Calu3 (cell line): ENCODE results near the gene NMNAT2. TPM values are rescaled to one million over a fixed set of nuclear protein-coding genes. Genes with fewer than 3 reads are reported as not detected.
"Not testable (repeated sequence)": the region's sequence is repeated elsewhere in the genome, so short reads cannot be mapped to it uniquely, and the experiment has no call there.

Source experiments
- BruUV-seq: library from RNA; stranded (reverse); fragments of 400-500 nt; replicated peaks from 2 replicates; lab custom pipeline; 2021; lab: Mats Ljungman, UMichigan
- CTCF ChIA-PET: fragments of 300-600 bp; sonication (Branson Sonifier 250); formaldehyde crosslinking; loops from one replicate; lab custom pipeline; 2022; ENCODE audit warnings: antibody characterized with exemption; lab: Charles Lee
- DNase-seq: peaks from one replicate; pipeline ENCODE4 v3.0.0; 2022
- H3K27ac Mint-ChIP-seq: one replicate; pipeline ENCODE4 v1.8.0; 2022; ENCODE audit warnings: mixed read lengths; ENCODE audit not compliant: unreplicated experiment
- H3K27me3 Mint-ChIP-seq: one replicate; pipeline ENCODE4 v1.8.0; 2022; ENCODE audit warnings: mixed read lengths; ENCODE audit not compliant: unreplicated experiment
- H3K36me3 Mint-ChIP-seq: one replicate; pipeline ENCODE4 v1.8.0; 2022; ENCODE audit warnings: mild to moderate bottlenecking, moderate library complexity, mixed read lengths; ENCODE audit not compliant: insufficient read depth, unreplicated experiment
- H3K4me1 Mint-ChIP-seq: one replicate; pipeline ENCODE4 v1.8.0; 2022; ENCODE audit warnings: mild to moderate bottlenecking, low read depth, mixed read lengths; ENCODE audit not compliant: unreplicated experiment
- H3K4me3 Mint-ChIP-seq: one replicate; pipeline ENCODE4 v1.8.0; 2022; ENCODE audit warnings: mild to moderate bottlenecking, low read depth, moderate library complexity, mixed read lengths; ENCODE audit not compliant: unreplicated experiment
- H3K9me3 Mint-ChIP-seq: one replicate; pipeline ENCODE4 v1.8.0; 2022; ENCODE audit warnings: low read depth, mixed read lengths; ENCODE audit not compliant: unreplicated experiment
- intact Hi-C: fragments of 100-400 bp; cut with micrococcal nuclease; formaldehyde crosslinking; loops from one replicate; pipeline ENCODE4 v1.10.0; 2022; ENCODE audit not compliant: unreplicated experiment
- total RNA-seq: library from RNA; stranded (reverse); gene quantifications from 2 replicates; pipeline ENCODE4 v1.2.3, GENCODE V29; 2022
- TF ChIP-seq, protein P1 (sequence below): fragments of 200-600 bp; IDR thresholded peaks from one replicate; pipeline ENCODE4 v1.8.0; 2022; ENCODE audit warnings: antibody characterized with exemption; ENCODE audit not compliant: unreplicated experiment

NMNAT2 gene
- total RNA-seq, 1 experiment from 2014 or later: 0.26 TPM

DNA sequence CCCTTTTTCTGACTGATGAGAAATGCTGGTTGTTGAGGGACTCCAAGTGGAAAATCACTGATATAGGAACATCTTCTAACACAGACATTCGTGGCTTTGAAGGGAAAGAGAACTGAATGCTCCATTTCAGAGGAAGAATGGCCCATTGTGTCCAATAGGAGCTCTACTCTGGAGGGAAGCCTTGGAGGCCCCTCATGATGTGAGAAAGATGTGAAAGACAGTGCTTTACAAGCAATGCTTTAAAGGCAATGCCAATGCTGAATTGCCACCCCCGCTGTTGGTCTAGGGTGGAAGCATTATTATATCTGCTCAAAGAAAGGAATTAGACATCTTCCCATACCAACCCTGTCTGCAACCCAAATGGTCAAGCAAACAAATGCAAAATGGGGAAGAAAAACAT is 13.7 kb downstream of the NMNAT2 start:
- no peak overlapping the region for H3K4me3 Mint-ChIP-seq
- H3K27ac Mint-ChIP-seq: no peak overlapping the region
- BruUV-seq: no TSS peak
- CTCF ChIA-PET: no interaction called here
- H3K36me3 Mint-ChIP-seq: no peaks in the 10 kb centered on the region
- peaks cover 52% of the 10 kb centered on the region for H3K27me3 Mint-ChIP-seq
- no peaks in the 10 kb centered on the region for H3K4me1 Mint-ChIP-seq
- intact Hi-C loops: no loop called here
- DNase-seq: no peak
- no peaks in the 10 kb centered on the region for H3K9me3 Mint-ChIP-seq
- TF ChIP-seq, protein P1, sequence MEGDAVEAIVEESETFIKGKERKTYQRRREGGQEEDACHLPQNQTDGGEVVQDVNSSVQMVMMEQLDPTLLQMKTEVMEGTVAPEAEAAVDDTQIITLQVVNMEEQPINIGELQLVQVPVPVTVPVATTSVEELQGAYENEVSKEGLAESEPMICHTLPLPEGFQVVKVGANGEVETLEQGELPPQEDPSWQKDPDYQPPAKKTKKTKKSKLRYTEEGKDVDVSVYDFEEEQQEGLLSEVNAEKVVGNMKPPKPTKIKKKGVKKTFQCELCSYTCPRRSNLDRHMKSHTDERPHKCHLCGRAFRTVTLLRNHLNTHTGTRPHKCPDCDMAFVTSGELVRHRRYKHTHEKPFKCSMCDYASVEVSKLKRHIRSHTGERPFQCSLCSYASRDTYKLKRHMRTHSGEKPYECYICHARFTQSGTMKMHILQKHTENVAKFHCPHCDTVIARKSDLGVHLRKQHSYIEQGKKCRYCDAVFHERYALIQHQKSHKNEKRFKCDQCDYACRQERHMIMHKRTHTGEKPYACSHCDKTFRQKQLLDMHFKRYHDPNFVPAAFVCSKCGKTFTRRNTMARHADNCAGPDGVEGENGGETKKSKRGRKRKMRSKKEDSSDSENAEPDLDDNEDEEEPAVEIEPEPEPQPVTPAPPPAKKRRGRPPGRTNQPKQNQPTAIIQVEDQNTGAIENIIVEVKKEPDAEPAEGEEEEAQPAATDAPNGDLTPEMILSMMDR: no peak

DNA sequence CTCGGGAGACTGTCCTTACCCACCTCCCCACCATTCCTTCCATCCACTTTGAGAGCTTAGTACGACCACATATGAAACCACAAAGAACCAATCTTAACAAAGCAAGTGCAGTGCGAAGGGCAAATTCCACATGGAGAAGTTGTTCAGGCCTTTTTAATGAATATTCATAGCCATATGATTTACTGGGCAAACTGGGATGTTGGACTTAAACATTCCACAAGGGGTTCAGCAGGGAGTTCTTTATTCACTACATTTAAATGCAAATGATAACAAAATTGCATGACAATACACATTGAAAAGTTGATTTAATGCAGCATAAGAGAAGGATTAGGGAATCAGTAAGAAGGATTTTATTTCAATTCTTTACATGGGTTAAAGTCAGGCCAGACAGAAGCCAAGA is 14.7 kb downstream of the NMNAT2 start:
- no peaks in the 10 kb centered on the region for H3K36me3 Mint-ChIP-seq
- intact Hi-C loops: no loop called here
- peaks cover 62% of the 10 kb centered on the region for H3K27me3 Mint-ChIP-seq
- H3K27ac Mint-ChIP-seq: no peak overlapping the region
- BruUV-seq: no TSS peak
- TF ChIP-seq, protein P1: no peak
- no peak for DNase-seq
- CTCF ChIA-PET: no interaction called here
- H3K9me3 Mint-ChIP-seq: no peaks in the 10 kb centered on the region
- H3K4me1 Mint-ChIP-seq: no peaks in the 10 kb centered on the region
- H3K4me3 Mint-ChIP-seq: no peak overlapping the region

DNA sequence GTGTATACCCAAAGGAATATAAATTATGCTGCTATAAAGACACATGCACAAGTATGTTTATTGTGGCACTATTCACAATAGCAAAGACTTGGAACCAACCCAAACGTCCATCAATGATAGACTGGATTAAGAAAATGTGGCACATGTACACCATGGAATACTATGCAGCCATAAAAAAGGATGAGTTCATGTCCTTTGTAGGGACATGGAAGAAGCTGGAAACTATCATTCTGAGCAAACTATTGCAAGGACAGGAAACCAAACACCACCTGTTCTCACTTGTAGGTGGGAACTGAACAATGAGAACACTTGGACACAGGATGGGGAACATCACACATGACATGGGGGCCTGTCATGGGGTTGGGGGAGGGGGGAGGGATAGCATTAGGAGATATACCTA is 16.6 kb downstream of the NMNAT2 start:
- intact Hi-C loops, H3K4me1 Mint-ChIP-seq: not testable (repeated sequence)

DNA sequence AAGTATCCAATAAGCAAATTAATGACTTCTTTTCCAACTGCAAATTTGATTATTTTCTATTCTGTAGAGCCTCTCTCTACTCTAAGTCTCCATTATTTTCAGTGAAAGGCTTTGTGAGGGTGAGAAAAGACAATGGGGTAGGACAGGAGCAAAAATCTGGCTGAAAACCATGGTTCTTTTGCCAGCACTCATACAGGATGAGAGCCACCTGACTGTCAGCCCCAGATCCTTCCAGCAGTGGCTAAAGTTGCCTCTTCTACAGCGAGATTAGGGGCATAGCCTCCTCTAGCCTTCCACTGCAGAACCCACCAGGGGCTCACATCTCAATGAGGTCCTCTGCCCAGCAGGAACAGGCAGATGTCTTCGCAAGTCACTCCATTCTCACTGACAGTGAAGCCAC is 23.7 kb downstream of the NMNAT2 start:
- CTCF ChIA-PET: interaction anchor here (0.6 kb wide), 1 partner anchor 139 kb away, joined by 4 read pairs; no protein-coding TSS in a partner anchor
- TF ChIP-seq, protein P1: no peak
- H3K27me3 Mint-ChIP-seq: peaks cover 52% of the 10 kb centered on the region
- no peaks in the 10 kb centered on the region for H3K9me3 Mint-ChIP-seq
- DNase-seq: no peak
- intact Hi-C loops: no loop called here
- no peak overlapping the region for H3K4me3 Mint-ChIP-seq
- no peak overlapping the region for H3K27ac Mint-ChIP-seq
- H3K36me3 Mint-ChIP-seq: no peaks in the 10 kb centered on the region
- BruUV-seq: no TSS peak
- peaks cover 12% of the 10 kb centered on the region for H3K4me1 Mint-ChIP-seq

More for the DNA sequence above, 16.6 kb downstream of the NMNAT2 start:
- H3K9me3 Mint-ChIP-seq, BruUV-seq, H3K27ac Mint-ChIP-seq, DNase-seq, CTCF ChIA-PET, H3K4me3 Mint-ChIP-seq, H3K36me3 Mint-ChIP-seq: not testable (repeated sequence)
- H3K27me3 Mint-ChIP-seq: peaks cover 80% of the 10 kb centered on the region

DNA sequence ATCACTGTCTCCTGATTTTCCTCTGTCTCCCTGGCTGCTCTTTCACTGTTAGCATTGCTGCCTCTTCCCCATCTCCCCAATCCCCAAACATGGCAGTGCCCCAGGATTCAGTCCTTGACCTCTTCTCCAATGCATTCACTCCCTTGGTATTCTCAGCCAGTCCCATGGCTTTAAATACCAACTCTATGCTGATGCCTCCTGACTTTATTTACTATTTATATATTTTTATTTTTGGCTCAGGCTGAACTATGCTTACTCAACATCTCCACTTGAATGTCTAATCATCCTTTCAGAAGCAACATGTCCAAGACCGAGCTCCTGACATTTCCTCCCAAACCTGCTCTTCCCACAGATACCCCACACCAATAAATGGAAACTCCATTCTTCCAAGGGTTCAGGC is 26.3 kb downstream of the NMNAT2 start:
- Mint-ChIP-seq H3K27ac (no peak overlapping the region), H3K4me3 (no peak overlapping the region), H3K27me3 (peaks cover 26% of the 10 kb centered on the region), H3K36me3 (no peaks in the 10 kb centered on the region), H3K9me3 (no peaks in the 10 kb centered on the region), H3K4me1 (peaks cover 10% of the 10 kb centered on the region)
- intact Hi-C loops: no loop called here
- BruUV-seq: no TSS peak
- DNase-seq: no peak
- TF ChIP-seq, protein P1: no peak
- CTCF ChIA-PET: no interaction called here
